HG03135 (cell line): ENCODE results near the gene SCLY.

Experiments used
- ATAC-seq: cut with Tn5 transposase; IDR thresholded peaks from one replicate; pipeline ENCODE4 v1.9.1; 2021; ENCODE audit warnings: mild to moderate bottlenecking, moderate library complexity; ENCODE audit not compliant: unreplicated experiment

The SCLY gene

GRCh38 chr2:238069021-238069709 lies 8.4 kb downstream of the SCLY start:
- ATAC-seq, result no peak

DNA sequence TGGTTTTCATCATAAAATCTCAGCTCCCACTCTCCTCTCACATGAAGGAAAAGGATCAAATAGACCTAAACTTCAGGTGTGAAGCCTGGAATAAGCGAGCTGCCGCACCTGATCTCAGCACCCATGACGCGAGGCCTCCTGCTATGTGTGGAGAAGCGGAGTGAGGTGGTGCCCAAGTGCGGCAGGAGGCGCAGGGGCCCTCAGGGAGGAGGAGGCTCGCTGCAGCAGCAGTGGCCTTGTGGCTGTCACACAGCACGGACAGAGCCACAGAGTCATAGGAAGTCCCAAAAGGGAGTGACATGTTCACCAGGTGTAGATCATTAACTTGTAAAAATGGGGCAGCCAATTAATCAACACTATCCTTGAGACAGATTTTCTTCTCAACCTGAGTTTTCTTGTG lies 9.1 kb downstream of the SCLY start:
- no peak for ATAC-seq

DNA sequence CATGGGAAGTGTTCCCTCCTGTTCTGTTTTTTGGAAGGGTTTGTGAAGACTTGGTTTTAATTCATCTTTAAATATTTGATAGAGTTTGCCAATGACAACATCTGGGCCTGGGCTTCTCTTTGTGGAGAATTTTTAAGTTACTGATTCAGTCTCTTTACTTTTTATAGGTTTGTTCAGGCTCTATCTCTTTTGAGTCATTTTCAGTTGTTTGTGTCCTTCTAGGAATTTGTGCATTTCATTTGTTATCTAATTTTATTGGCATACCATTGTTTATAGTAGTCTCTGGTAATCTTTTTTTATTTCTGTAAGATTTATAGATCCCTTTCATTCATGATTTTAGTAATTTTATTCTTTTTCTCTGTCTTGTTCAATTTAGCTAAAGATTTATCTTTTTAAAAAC lies 14.6 kb downstream of the SCLY start:
- no peak for ATAC-seq

DNA sequence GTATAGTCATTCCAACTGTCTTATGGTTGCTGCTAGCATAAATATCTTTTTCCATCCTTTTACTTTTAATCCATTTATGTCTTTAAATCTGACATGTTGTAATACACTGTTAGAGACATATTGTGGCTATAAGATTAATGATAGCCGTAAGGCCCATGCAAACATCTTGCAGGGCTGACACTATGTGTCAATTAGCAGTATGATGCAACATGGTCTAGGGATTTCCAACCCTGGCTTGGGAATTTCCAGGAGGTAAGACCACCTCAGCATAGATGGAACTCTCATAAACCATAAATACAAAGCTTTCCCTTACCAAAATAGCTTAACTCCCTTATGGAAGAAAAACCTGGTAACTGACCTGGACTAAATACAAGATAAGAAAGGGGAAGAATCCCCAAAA lies 16.5 kb downstream of the SCLY start:
- no peak for ATAC-seq

DNA sequence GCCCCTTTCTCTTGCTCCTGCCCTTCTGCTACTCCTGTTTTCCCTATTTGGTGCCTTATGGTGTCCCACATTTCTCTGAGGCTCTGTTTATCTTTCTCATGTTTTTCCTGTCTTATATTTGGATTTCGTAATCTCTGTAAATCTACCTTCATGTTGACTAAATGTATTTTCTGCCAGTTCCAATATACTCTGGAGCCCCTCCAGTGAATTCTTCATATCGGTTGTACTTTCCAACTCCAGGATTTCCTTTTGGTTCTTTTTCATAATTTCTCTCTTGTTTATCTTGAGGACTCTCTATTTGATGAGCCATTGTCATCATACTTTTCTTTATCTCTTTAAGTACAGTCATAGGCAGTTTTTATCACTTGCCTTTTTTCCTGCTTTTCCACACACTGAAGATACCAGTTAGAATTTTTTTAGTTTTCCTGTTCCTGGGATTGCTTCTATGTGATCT lies 19.1 kb downstream of the SCLY start:
- no peak for ATAC-seq

DNA sequence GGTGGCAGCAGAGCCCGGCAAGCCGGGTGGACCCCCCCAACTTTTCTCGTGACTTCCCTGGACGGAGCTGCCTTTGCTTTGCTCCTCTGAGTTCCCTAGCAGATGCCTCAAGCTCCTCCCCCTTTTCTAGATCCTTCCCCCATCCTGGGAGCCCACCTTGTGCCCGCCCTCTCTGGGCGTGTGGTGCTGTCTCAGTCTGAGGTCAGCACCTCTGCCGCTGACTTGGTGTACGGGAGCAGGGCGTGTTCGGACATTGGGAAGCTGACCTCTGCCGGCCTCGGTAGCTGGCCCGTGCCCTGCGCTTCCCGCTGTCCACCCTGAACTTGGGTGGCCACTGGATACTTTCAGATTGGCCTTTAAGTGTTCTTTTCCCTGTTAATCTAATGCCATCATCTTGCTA lies 19.7 kb downstream of the SCLY start:
- ATAC-seq, result no peak

- no peak for ATAC-seq
Measured at GRCh38 chr2:238081150-238081549, 20.3 kb downstream of the SCLY start.

DNA sequence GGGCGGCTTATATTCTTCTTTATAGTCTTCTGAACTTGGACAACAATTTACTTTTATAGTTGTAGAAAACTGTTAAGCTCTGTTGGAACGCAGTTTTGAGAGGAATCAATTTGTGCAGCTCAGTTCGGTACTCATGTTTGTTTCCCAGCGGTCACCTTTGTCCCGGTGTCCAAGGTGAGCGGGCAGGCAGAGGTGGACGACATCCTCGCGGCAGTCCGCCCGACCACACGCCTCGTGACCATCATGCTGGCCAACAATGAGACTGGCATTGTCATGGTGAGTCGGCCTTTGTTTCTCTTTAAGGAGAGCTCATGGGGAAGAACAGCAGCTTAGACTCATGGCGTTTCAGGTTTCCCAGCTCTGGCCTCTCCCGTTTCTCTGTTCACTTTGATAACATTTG lies 20.8 kb downstream of the SCLY start:
- ATAC-seq, result no peak

- no peak for ATAC-seq
Measured at GRCh38 chr2:238082151-238082550, 21.4 kb downstream of the SCLY start.

DNA sequence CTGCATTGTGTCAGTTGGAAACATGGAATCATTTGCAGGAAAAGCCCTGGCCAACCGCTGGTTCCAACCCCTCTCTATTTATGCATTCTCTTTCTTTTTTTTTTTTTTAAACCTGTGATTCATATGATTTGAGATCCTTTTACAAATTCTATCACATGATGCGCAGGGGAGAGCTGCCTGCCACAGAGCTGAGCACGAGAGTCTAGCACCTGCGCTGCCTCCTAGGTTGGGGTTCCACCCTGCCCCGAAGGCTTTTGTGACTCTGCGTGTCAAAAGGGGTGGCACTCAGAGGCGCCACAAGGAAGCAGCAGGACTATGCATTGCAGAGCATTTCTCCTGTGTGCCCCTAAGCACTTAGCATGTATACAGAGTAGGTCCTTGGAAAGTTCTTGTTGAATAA lies 22.0 kb downstream of the SCLY start:
- no peak for ATAC-seq

- no peak for ATAC-seq
Measured at GRCh38 chr2:238083919-238084318, 23.1 kb downstream of the SCLY start.

DNA sequence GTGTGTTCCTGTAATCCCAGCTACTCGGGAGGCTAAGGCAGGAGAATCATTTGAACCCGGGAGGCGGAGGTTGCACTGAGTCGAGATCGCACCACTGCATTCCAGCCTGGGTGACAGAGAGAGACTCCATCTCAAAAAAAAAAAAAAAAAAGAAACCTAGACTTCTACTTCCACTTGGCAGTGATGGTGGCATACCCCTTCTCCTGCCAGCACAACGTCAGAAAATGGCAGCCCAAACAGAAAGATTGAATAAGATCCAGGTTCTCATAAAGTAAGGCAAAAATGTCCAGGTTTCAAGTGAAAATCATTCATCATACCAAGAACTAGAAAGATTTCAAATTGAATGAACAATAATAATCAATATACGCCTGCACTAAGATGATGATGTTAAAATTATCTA lies 24.0 kb downstream of the SCLY start:
- no peak for ATAC-seq

DNA sequence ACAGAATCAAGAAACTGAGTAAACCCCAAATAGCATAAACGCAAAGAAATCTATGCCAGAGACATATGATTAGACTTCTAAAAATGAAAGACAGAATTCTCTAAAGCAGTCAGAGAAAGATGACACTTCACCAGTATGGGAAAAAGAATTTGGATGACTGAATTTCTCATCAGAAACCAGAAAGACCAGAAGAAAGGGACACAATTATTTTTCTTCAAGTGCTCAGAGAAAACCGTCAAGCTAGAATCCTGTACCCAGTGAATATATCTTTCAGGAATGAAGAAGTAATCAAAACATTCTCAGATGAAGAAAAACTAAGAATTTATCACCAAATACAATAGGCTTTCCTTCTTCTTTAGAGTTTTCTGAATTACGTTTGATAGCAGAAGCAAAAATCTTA lies 25.1 kb downstream of the SCLY start:
- ATAC-seq, result no peak

- ATAC-seq, result no peak
Measured at GRCh38 chr2:238087211-238087610, 26.4 kb downstream of the SCLY start.

GRCh38 chr2:238090887-238091286 lies 30.1 kb downstream of the SCLY start:
- no peak for ATAC-seq

- no peak for ATAC-seq
Measured at GRCh38 chr2:238091436-238092060, 30.7 kb downstream of the SCLY start.

DNA sequence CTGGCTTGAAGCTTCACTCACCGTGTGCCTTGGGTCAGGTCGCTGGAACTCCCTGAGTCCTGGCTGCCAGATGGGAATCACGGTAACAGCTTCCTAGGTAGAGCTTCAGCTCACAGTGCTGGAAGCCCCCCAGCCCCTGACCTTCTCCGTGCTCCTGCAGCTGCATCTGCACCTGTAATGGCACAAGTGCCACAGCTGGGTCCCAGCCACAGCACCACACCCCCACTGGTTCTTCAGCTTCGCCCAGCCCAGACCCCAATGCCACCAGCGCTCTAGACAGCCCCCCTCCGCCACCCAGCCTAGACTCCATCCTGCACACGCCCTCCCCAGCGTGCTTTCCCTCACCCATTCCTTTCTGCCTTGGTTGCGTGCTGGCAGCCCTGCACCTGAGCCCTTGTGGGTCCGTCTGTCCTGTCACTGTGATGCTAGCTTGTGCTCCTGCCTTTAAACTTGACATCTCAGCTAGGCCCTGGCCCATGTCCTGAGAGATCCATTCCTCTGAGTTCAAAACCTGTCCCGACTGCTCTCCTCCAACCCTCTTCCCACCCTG lies 31.8 kb downstream of the SCLY start:
- no peak for ATAC-seq

DNA sequence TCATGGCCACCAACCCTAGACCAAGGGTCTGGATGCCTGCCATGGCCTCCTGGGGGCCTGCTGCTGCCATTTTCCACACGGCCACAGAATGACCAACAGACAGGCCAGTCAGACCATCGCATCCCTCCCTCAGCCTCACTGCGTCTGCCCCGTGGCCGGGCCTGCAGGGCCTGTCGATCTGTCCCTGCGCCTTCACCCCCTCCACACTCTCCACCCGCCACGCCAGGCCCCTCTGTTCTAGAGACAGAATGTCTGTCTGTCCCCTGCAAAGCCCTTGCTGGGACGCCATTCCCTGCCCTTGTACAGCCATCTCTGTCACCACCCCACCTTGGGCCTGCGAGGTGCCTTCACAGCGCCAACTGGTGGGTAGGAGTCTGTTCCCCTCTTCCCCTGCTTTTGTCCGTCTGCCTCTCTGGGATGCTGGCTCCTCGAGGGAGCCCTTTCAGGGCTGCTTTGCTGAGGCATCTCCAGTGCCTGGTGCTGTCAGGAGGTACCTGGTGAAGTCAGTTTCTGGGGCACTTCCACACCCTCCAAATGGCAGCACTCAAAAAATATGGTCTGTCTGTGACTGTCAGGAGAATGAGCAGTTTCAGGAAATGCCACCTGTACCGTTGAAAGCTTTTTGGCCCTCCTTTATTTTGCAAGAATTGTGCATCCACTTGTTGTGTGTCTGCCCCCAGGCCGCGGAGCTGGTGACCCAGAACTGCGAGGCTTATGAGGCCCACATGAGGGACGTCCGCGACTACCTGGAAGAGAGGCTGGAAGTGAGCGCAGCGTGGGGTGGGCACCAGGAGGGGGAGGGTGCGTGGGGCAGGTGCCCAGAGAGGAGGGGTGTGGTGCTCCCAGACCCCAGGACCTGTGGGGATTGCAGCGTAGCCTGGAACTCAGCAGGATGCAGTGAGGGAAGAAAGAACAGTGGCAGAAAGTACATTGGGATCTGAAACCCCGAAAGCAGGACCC lies 32.7 kb downstream of the SCLY start:
- ATAC-seq, result no peak

DNA sequence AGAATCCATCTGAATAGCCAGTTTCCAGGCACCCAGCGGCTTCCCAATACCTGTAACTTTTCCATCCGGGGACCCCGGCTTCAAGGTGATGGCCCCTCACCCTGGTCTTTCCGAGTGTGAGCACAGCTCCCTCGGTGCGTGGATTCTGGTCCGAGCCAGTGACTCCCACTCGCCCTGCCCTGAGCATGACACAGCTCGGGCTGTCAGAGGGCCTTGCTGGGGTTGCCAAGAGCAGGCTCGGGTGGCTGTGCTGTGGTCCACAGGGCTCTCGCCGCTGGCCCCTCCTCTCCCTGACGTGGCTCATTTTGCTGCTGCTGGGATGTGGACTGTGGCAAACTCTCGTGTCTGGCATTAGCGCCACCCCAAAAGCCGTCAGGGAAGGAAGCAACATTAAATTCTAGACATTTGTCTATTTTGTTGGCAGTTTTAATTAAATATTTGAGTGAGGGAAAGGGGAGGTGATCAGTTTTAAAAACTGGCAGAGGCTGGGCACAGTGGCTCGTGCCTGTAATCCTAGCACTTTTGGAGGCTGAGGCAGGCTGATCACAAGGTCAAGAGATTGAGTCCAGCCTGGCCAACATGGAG lies 33.7 kb downstream of the SCLY start:
- no peak for ATAC-seq

DNA sequence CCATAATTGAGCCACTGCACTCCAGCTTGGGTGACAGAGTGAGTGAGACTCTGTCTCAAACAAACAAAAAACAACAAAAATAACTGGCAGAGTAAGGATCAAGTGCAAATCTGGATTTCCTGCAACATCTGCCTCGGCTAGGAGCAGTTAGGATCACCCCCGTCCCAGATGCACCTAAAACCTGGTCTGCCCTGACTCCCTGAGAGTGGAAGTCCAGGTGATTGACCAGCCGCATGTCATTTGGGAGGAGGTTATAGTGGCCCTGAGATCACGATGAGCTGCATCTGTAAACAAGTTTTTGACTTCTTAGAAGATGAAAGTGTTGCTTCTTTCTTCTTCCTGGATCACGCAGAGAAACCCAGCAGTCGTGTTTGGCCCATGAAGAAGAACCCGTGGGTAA lies 34.3 kb downstream of the SCLY start:
- no peak for ATAC-seq
